Prostate gland (tissue), 2 donors: ENCODE results near the gene PRPSAP1.

Source experiments
- POLR2A ChIP-seq: fragments of 450-650 bp; IDR thresholded peaks from one replicate; pipeline ENCODE4 v1.6.1; 2016; ENCODE audit warnings: antibody characterized with exemption, mild to moderate bottlenecking
- POLR2AphosphoS5 ChIP-seq: sonication (generic); formaldehyde crosslinking; IDR thresholded peaks from one replicate; pipeline ENCODE4 v1.6.1; 2017; ENCODE audit warnings: antibody characterized with exemption
- TF ChIP-seq, protein P1 (sequence below), 4 experiments: fragments of 200-600 bp in 2 of 4; fragments of 450-650 bp in 2 of 4; sonication (generic) in 2 of 4; IDR thresholded peaks; 1 replicate in 3 of 4; 2 replicates in 1 of 4; pipeline ENCODE4 v1.5.1; 2016 to 2019; ENCODE audit warnings: antibody characterized with exemption in 4 of 4, mild to moderate bottlenecking in 2 of 4, moderate library complexity in 2 of 4

- TF ChIP-seq POLR2A (no peak), POLR2AphosphoS5 (no peak)
- TF ChIP-seq, protein P1, sequence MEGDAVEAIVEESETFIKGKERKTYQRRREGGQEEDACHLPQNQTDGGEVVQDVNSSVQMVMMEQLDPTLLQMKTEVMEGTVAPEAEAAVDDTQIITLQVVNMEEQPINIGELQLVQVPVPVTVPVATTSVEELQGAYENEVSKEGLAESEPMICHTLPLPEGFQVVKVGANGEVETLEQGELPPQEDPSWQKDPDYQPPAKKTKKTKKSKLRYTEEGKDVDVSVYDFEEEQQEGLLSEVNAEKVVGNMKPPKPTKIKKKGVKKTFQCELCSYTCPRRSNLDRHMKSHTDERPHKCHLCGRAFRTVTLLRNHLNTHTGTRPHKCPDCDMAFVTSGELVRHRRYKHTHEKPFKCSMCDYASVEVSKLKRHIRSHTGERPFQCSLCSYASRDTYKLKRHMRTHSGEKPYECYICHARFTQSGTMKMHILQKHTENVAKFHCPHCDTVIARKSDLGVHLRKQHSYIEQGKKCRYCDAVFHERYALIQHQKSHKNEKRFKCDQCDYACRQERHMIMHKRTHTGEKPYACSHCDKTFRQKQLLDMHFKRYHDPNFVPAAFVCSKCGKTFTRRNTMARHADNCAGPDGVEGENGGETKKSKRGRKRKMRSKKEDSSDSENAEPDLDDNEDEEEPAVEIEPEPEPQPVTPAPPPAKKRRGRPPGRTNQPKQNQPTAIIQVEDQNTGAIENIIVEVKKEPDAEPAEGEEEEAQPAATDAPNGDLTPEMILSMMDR (IDR thresholded peaks at IDR 0.05) = no peak
Measured at GRCh38 chr17:76326306-76326705, 27.4 kb downstream of the PRPSAP1 start.
